Measurements from ENCODE around the gene SPTLC2. TPM values are rescaled to one million over a fixed set of nuclear protein-coding genes. Genes with fewer than 3 reads are reported as not detected.
A peak's percentile ranks its signal among the peaks of the same experiment; 100 is the strongest.

SPTLC2 gene
- total RNA-seq, 1 donor from 2014 or later: 40.9 TPM

- Mint-ChIP-seq H3K4me1 (ENCODE audit: unreplicated experiment) (peaks cover 7% of the 10 kb centered on the region), H3K27ac (no peak overlapping the region), H3K9me3 (no peaks in the 10 kb centered on the region), H3K27me3 (peaks cover 4% of the 10 kb centered on the region), H3K4me3 (no peak overlapping the region), H3K36me3 (no peaks in the 10 kb centered on the region)
- peak; percentile 7 for DNase-seq (ENCODE audit: extremely low spot score, unreplicated experiment)
- TF ChIP-seq CTCF (conservative IDR thresholded peaks at IDR 0.05): no peak
Observed at GRCh38 chr14:77620222-77620870, 3.9 kb upstream of the SPTLC2 start.

- Mint-ChIP-seq H3K9me3 (no peaks in the 10 kb centered on the region), H3K27me3 (peaks cover 4% of the 10 kb centered on the region), H3K27ac (no peak overlapping the region), H3K4me1 (ENCODE audit: unreplicated experiment) (peaks cover 18% of the 10 kb centered on the region), H3K36me3 (peaks cover 4% of the 10 kb centered on the region), H3K4me3 (no peak overlapping the region)
- TF ChIP-seq CTCF (conservative IDR thresholded peaks at IDR 0.05): no peak
- peak; percentile 25 for DNase-seq (ENCODE audit: extremely low spot score, unreplicated experiment)
Observed at GRCh38 chr14:77618381-77618970, 2.0 kb upstream of the SPTLC2 start.

- peak overlapping the region; percentile 92 for H3K4me3 Mint-ChIP-seq
- H3K27ac Mint-ChIP-seq: peak overlapping the region; percentile 82
Observed at GRCh38 chr14:77616133-77616453, 344 bp downstream of the SPTLC2 start.

GRCh38 chr14:77615361-77616132 lies 890 bp downstream of the SPTLC2 start:
- no peaks in the 10 kb centered on the region for H3K9me3 Mint-ChIP-seq
- peak overlapping the region; percentile 92 for H3K4me3 Mint-ChIP-seq
- TF ChIP-seq CTCF (conservative IDR thresholded peaks at IDR 0.05): no peak
- H3K27me3 Mint-ChIP-seq: peaks cover 4% of the 10 kb centered on the region
- peaks cover 8% of the 10 kb centered on the region for H3K36me3 Mint-ChIP-seq
- no peak for DNase-seq (ENCODE audit: extremely low spot score, unreplicated experiment)
- peak overlapping the region; percentile 76 for H3K27ac Mint-ChIP-seq
- peaks cover 22% of the 10 kb centered on the region for H3K4me1 Mint-ChIP-seq (ENCODE audit: unreplicated experiment)

More at GRCh38 chr14:77616133-77616453, 344 bp downstream of the SPTLC2 start:
- Mint-ChIP-seq H3K4me1 (ENCODE audit: unreplicated experiment) (peaks cover 22% of the 10 kb centered on the region), H3K27me3 (peaks cover 4% of the 10 kb centered on the region), H3K36me3 (peaks cover 8% of the 10 kb centered on the region), H3K9me3 (no peaks in the 10 kb centered on the region)
- no peak for TF ChIP-seq CTCF (conservative IDR thresholded peaks at IDR 0.05)
- peak; percentile 69 for DNase-seq (ENCODE audit: extremely low spot score, unreplicated experiment)

GRCh38 chr14:77613201-77613600 lies 3.2 kb downstream of the SPTLC2 start:
- H3K36me3 Mint-ChIP-seq: peaks cover 8% of the 10 kb centered on the region
- peaks cover 26% of the 10 kb centered on the region for H3K4me1 Mint-ChIP-seq (ENCODE audit: unreplicated experiment)
- no peak for TF ChIP-seq CTCF (conservative IDR thresholded peaks at IDR 0.05)
- peaks cover 4% of the 10 kb centered on the region for H3K27me3 Mint-ChIP-seq
- peak overlapping the region; percentile 39 for H3K27ac Mint-ChIP-seq
- peak overlapping the region; percentile 74 for H3K4me3 Mint-ChIP-seq
- no peak for DNase-seq (ENCODE audit: extremely low spot score, unreplicated experiment)
- no peaks in the 10 kb centered on the region for H3K9me3 Mint-ChIP-seq
